Spleen (tissue), 3 donors: Measurements from ENCODE around the gene SLC27A3.

ENCODE experiments used
- POLR2A ChIP-seq, 3 donors: fragments of 450-650 bp; IDR thresholded peaks; one replicate each; pipeline ENCODE4 v1.5.1; 2017; ENCODE audit warnings: antibody characterized with exemption in 3 of 3, mild to moderate bottlenecking in 1 of 3
- POLR2AphosphoS5 ChIP-seq, 3 donors: sonication (generic); formaldehyde crosslinking; IDR thresholded peaks; one replicate each; pipeline ENCODE4 v1.5.1; 2017; ENCODE audit warnings: antibody characterized with exemption in 3 of 3

GRCh38 chr1:153749408-153750005 lies 25.7 kb upstream of the SLC27A3 start:
- peak in 2 of 3 donors; percentile 67 to 69 for TF ChIP-seq POLR2AphosphoS5 (IDR thresholded peaks at IDR 0.05)
- TF ChIP-seq POLR2A (IDR thresholded peaks at IDR 0.05), result no peak
